GM21529 (cell line): ENCODE measurements around the gene DCBLD1.
A peak's percentile ranks its signal among the peaks of the same experiment; 100 is the strongest.

Experiments used
- ATAC-seq: cut with Tn5 transposase; IDR thresholded peaks from one replicate; pipeline ENCODE4 v1.9.1; 2021; ENCODE audit not compliant: unreplicated experiment

Gene DCBLD1

GRCh38 chr6:117525607-117526006 is 43.1 kb downstream of the DCBLD1 start:
- ATAC-seq = no peak

GRCh38 chr6:117530467-117531242 is 48.2 kb downstream of the DCBLD1 start:
- no peak for ATAC-seq

GRCh38 chr6:117531346-117531745 is 48.9 kb downstream of the DCBLD1 start:
- ATAC-seq = no peak

GRCh38 chr6:117531809-117532725 is 49.6 kb downstream of the DCBLD1 start:
- ATAC-seq = no peak

GRCh38 chr6:117533775-117534174 is 51.3 kb downstream of the DCBLD1 start:
- ATAC-seq = no peak

GRCh38 chr6:117534974-117535373 is 52.5 kb downstream of the DCBLD1 start:
- ATAC-seq = no peak

- ATAC-seq = no peak
Measured at GRCh38 chr6:117536317-117536716, 53.8 kb downstream of the DCBLD1 start.

GRCh38 chr6:117538615-117539014 is 56.1 kb downstream of the DCBLD1 start:
- no peak for ATAC-seq

- no peak for ATAC-seq
Measured at GRCh38 chr6:117540670-117541069, 58.2 kb downstream of the DCBLD1 start.

- ATAC-seq = no peak
Measured at GRCh38 chr6:117542493-117542892, 60.0 kb downstream of the DCBLD1 start.

- ATAC-seq = no peak
Measured at GRCh38 chr6:117544716-117545115, 62.2 kb downstream of the DCBLD1 start.

GRCh38 chr6:117545161-117545595 is 62.7 kb downstream of the DCBLD1 start:
- ATAC-seq = no peak

GRCh38 chr6:117546674-117547073 is 64.2 kb downstream of the DCBLD1 start:
- ATAC-seq = no peak

- peak; percentile 32 for ATAC-seq
Measured at GRCh38 chr6:117547688-117548621, 65.5 kb downstream of the DCBLD1 start.

- ATAC-seq = no peak
Measured at GRCh38 chr6:117548797-117549301, 66.4 kb downstream of the DCBLD1 start.

GRCh38 chr6:117549611-117550010 is 67.1 kb downstream of the DCBLD1 start:
- no peak for ATAC-seq

GRCh38 chr6:117550078-117550600 is 67.7 kb downstream of the DCBLD1 start:
- no peak for ATAC-seq

GRCh38 chr6:117550618-117551242 is 68.3 kb downstream of the DCBLD1 start:
- no peak for ATAC-seq

- no peak for ATAC-seq
Measured at GRCh38 chr6:117552618-117553017, 70.1 kb downstream of the DCBLD1 start.

- ATAC-seq = no peak
Measured at GRCh38 chr6:117553142-117553541, 70.7 kb downstream of the DCBLD1 start.
